ENCODE measurements around the gene PTPN3.
"Not testable (repeated sequence)": the region's sequence is repeated elsewhere in the genome, so short reads cannot be mapped to it uniquely, and the experiment has no call there.

PTPN3 gene

GRCh38 chr9:109342878-109343277, 155.2 kb downstream of the PTPN3 start:
- TF ChIP-seq POLR2A (IDR thresholded peaks at IDR 0.05; ENCODE audit: low read length) (no peak), GATA1 (IDR thresholded peaks at IDR 0.05; ENCODE audit: low read depth, low read length) (no peak)
- no peak for DNase-seq

- no peak for DNase-seq
- TF ChIP-seq GATA1 (IDR thresholded peaks at IDR 0.05; ENCODE audit: low read depth, low read length): no peak
- TF ChIP-seq POLR2A (IDR thresholded peaks at IDR 0.05; ENCODE audit: low read length): no peak
Observed at GRCh38 chr9:109341561-109341960, 156.5 kb downstream of the PTPN3 start.

- DNase-seq: not testable (repeated sequence)
Observed at GRCh38 chr9:109340979-109341378, 157.1 kb downstream of the PTPN3 start.

GRCh38 chr9:109336409-109336808, 161.7 kb downstream of the PTPN3 start:
- TF ChIP-seq GATA1 (IDR thresholded peaks at IDR 0.05; ENCODE audit: low read depth, low read length): no peak
- no peak for TF ChIP-seq POLR2A (IDR thresholded peaks at IDR 0.05; ENCODE audit: low read length)
- DNase-seq: no peak

- no peak for DNase-seq
- TF ChIP-seq POLR2A (IDR thresholded peaks at IDR 0.05; ENCODE audit: low read length) (no peak), GATA1 (IDR thresholded peaks at IDR 0.05; ENCODE audit: low read depth, low read length) (no peak)
Observed at GRCh38 chr9:109335929-109336328, 162.2 kb downstream of the PTPN3 start.

GRCh38 chr9:109335121-109335520, 163.0 kb downstream of the PTPN3 start:
- TF ChIP-seq POLR2A (IDR thresholded peaks at IDR 0.05; ENCODE audit: low read length) (no peak), GATA1 (IDR thresholded peaks at IDR 0.05; ENCODE audit: low read depth, low read length) (no peak)
- no peak for DNase-seq

GRCh38 chr9:109331353-109331752, 166.8 kb downstream of the PTPN3 start:
- no peak for TF ChIP-seq POLR2A (IDR thresholded peaks at IDR 0.05; ENCODE audit: low read length)
- no peak for TF ChIP-seq GATA1 (IDR thresholded peaks at IDR 0.05; ENCODE audit: low read depth, low read length)
- DNase-seq: no peak

- peak; percentile 27 to 54 for DNase-seq
- TF ChIP-seq GATA1 (IDR thresholded peaks at IDR 0.05; ENCODE audit: low read depth, low read length) (no peak), POLR2A (IDR thresholded peaks at IDR 0.05; ENCODE audit: low read length) (no peak)
Observed at GRCh38 chr9:109329638-109330258, 168.4 kb downstream of the PTPN3 start.

GRCh38 chr9:109328978-109329637, 169.0 kb downstream of the PTPN3 start:
- TF ChIP-seq GATA1 (IDR thresholded peaks at IDR 0.05; ENCODE audit: low read depth, low read length) (no peak), POLR2A (IDR thresholded peaks at IDR 0.05; ENCODE audit: low read length) (no peak)
- DNase-seq: peak; percentile 6 to 53

Measured in erythroblast (primary cell).